H9 (cell line): ENCODE results near the gene ISCU. TPM values are rescaled to one million over a fixed set of nuclear protein-coding genes. Genes with fewer than 3 reads are reported as not detected.

Experiments used
- DNase-seq: peaks from one replicate; pipeline ENCODE4 v3.0.0-alpha.2; 2017
- H2AFZ ChIP-seq: one replicate; pipeline ENCODE4 v1.6.1; 2013; ENCODE audit warnings: mild to moderate bottlenecking, low read length, control low read depth, moderate library complexity
- H2AK5ac ChIP-seq: 2 replicates; pipeline ENCODE4 v1.6.1; 2013; ENCODE audit warnings: low read length, control low read depth, mixed read lengths; ENCODE audit not compliant: insufficient read length
- H2BK120ac ChIP-seq: one replicate; pipeline ENCODE4 v1.6.1; 2013; ENCODE audit warnings: low read depth, mild to moderate bottlenecking, low read length, control low read depth, inconsistent platforms; ENCODE audit not compliant: poor library complexity, severe bottlenecking
- H2BK12ac ChIP-seq: 2 replicates; pipeline ENCODE4 v1.6.1; 2013; ENCODE audit warnings: low read length, control low read depth, mixed read lengths, low read depth; ENCODE audit not compliant: insufficient read length
- H2BK15ac ChIP-seq: 2 replicates; pipeline ENCODE4 v1.6.1; 2013; ENCODE audit warnings: low read depth, low read length, control low read depth
- H2BK20ac ChIP-seq: one replicate; pipeline ENCODE4 v1.6.1; 2013; ENCODE audit warnings: low read depth, mild to moderate bottlenecking, low read length, control low read depth, inconsistent platforms; ENCODE audit not compliant: poor library complexity, severe bottlenecking
- H2BK5ac ChIP-seq: 2 replicates; pipeline ENCODE4 v1.6.1; 2013; ENCODE audit warnings: low read length, control low read depth, mixed read lengths; ENCODE audit not compliant: insufficient read length
- H3K14ac ChIP-seq: 2 replicates; pipeline ENCODE4 v1.6.1; 2013; ENCODE audit warnings: low read length, control low read depth; ENCODE audit not compliant: insufficient read depth
- H3K18ac ChIP-seq: 2 replicates; pipeline ENCODE4 v1.6.1; 2013; ENCODE audit warnings: low read depth, mild to moderate bottlenecking, mixed read lengths, low read length, control low read depth; ENCODE audit not compliant: insufficient read length
- H3K23ac ChIP-seq: 2 replicates; pipeline ENCODE4 v1.6.1; 2013; ENCODE audit warnings: low read length, control low read depth, mixed read lengths, low read depth; ENCODE audit not compliant: insufficient read length
- H3K23me2 ChIP-seq: 2 replicates; pipeline ENCODE4 v1.6.1; 2013; ENCODE audit warnings: low read depth, mild to moderate bottlenecking, mixed read lengths, low read length, control low read depth; ENCODE audit not compliant: insufficient read length, poor library complexity, severe bottlenecking
- H3K27ac ChIP-seq: 2 replicates; pipeline ENCODE4 v1.5.1; 2013; ENCODE audit warnings: low read length, control low read depth, mixed read lengths, low read depth; ENCODE audit not compliant: insufficient read length
- H3K27me3 ChIP-seq: 2 replicates; pipeline ENCODE4 v1.6.1; 2013; ENCODE audit warnings: low read length, control low read depth, inconsistent platforms; ENCODE audit not compliant: insufficient read depth
- H3K4ac ChIP-seq: 2 replicates; pipeline ENCODE4 v1.6.1; 2013; ENCODE audit warnings: low read depth, mild to moderate bottlenecking, control low read depth, inconsistent platforms, low read length, moderate library complexity
- H3K4me1 ChIP-seq: 2 replicates; pipeline ENCODE4 v1.6.1; 2013; ENCODE audit warnings: low read length, control low read depth, inconsistent platforms; ENCODE audit not compliant: insufficient read depth
- H3K4me2 ChIP-seq: 2 replicates; pipeline ENCODE4 v1.6.1; 2013; ENCODE audit warnings: low read length, control low read depth, mixed read lengths; ENCODE audit not compliant: insufficient read length, insufficient read depth
- H3K56ac ChIP-seq: 2 replicates; pipeline ENCODE4 v1.6.1; 2013; ENCODE audit warnings: low read depth, mild to moderate bottlenecking, mixed read lengths, low read length, control low read depth; ENCODE audit not compliant: insufficient read length
- H3K79me1 ChIP-seq: 2 replicates; pipeline ENCODE4 v1.6.1; 2013; ENCODE audit warnings: low read depth, mild to moderate bottlenecking, moderate library complexity, low read length, control low read depth, inconsistent platforms; ENCODE audit not compliant: insufficient read depth, poor library complexity, severe bottlenecking
- H3K79me2 ChIP-seq: 2 replicates; pipeline ENCODE4 v1.6.1; 2013; ENCODE audit warnings: low read length, control low read depth, inconsistent platforms; ENCODE audit not compliant: insufficient read depth
- H3K9ac ChIP-seq: 2 replicates; pipeline ENCODE4 v1.6.1; 2013; ENCODE audit warnings: low read length, control low read depth, mixed read lengths; ENCODE audit not compliant: insufficient read length; ENCODE audit errors: extremely low read depth
- H3K9me3 ChIP-seq: one replicate; pipeline ENCODE4 v1.6.1; 2013; ENCODE audit warnings: low read depth, low read length, inconsistent platforms; ENCODE audit not compliant: control insufficient read depth
- H3T11ph ChIP-seq: one replicate; pipeline ENCODE4 v1.6.1; 2013; ENCODE audit warnings: mild to moderate bottlenecking, low read length, control low read depth, inconsistent platforms
- H4K20me1 ChIP-seq: one replicate; pipeline ENCODE4 v1.6.1; 2013; ENCODE audit not compliant: control insufficient read depth, insufficient read length, insufficient read depth
- H4K5ac ChIP-seq: 2 replicates; pipeline ENCODE4 v1.6.1; 2013; ENCODE audit warnings: low read depth, mild to moderate bottlenecking, mixed read lengths, low read length, control low read depth; ENCODE audit not compliant: insufficient read length
- H4K8ac ChIP-seq: replicated peaks from 2 replicates; pipeline ENCODE4 v1.6.1; 2013; ENCODE audit warnings: low read length, control low read depth, mixed read lengths, low read depth; ENCODE audit not compliant: insufficient read length
- H4K91ac ChIP-seq: 2 replicates; pipeline ENCODE4 v1.6.1; 2013; ENCODE audit warnings: low read depth, mild to moderate bottlenecking, moderate library complexity, mixed read lengths, low read length, control low read depth; ENCODE audit not compliant: insufficient read length
- H3K27ac Mint-ChIP-seq, 3 experiments: 2 replicates in 2 of 3; 3 replicates in 1 of 3; pipeline ENCODE4 v1.8.0; 2020 to 2021; ENCODE audit warnings: mixed read lengths in 3 of 3, mild to moderate bottlenecking in 1 of 3, moderate library complexity in 1 of 3
- H3K27me3 Mint-ChIP-seq: 2 replicates; pipeline ENCODE4 v1.8.0; 2021; ENCODE audit warnings: low read depth, mild to moderate bottlenecking, moderate library complexity, mixed read lengths
- H3K36me3 Mint-ChIP-seq, 3 experiments: 2 replicates in 2 of 3; 3 replicates in 1 of 3; pipeline ENCODE4 v1.8.0; 2020 to 2021; ENCODE audit warnings: low read depth in 3 of 3, mixed read lengths in 3 of 3; ENCODE audit not compliant: insufficient read depth in 1 of 3
- H3K4me1 Mint-ChIP-seq, 2 experiments: 2 replicates each; pipeline ENCODE4 v1.8.0; 2020; ENCODE audit warnings: mixed read lengths in 2 of 2
- H3K4me3 Mint-ChIP-seq, 2 experiments: 2 replicates in 1 of 2; 3 replicates in 1 of 2; pipeline ENCODE4 v1.8.0; 2020 to 2021; ENCODE audit warnings: mild to moderate bottlenecking in 2 of 2, mixed read lengths in 2 of 2, moderate library complexity in 1 of 2
- H3K9me3 Mint-ChIP-seq, 2 experiments: 2 replicates in 1 of 2; 3 replicates in 1 of 2; pipeline ENCODE4 v1.8.0; 2020; ENCODE audit warnings: mild to moderate bottlenecking in 2 of 2, mixed read lengths in 2 of 2, moderate library complexity in 1 of 2
- WGBS: extraction: QIAGEN DNeasy Blood & Tissue Kit; methylation state at CpG from one replicate; pipeline ENCODE4 v1.1.7; 2013; ENCODE audit warnings: missing lambda C conversion rate, low lambda C conversion rate, mixed read lengths; ENCODE audit not compliant: insufficient read length; ENCODE audit errors: extremely low coverage; 5-methylcytosine and 5-hydroxymethylcytosine counted together
- total RNA-seq: library from RNA; stranded (reverse); gene quantifications from 2 replicates; pipeline ENCODE4 v1.2.1, GENCODE V29; 2021
- TF ChIP-seq, protein P1 (sequence below): fragments of 200-600 bp; sonication (generic); conservative IDR thresholded peaks from 3 replicates; pipeline ENCODE4 v1.8.0; 2021; ENCODE audit warnings: antibody characterized with exemption, mild to moderate bottlenecking

ISCU gene
- total RNA-seq, 1 experiment from 2014 or later = 64.9 TPM

DNA sequence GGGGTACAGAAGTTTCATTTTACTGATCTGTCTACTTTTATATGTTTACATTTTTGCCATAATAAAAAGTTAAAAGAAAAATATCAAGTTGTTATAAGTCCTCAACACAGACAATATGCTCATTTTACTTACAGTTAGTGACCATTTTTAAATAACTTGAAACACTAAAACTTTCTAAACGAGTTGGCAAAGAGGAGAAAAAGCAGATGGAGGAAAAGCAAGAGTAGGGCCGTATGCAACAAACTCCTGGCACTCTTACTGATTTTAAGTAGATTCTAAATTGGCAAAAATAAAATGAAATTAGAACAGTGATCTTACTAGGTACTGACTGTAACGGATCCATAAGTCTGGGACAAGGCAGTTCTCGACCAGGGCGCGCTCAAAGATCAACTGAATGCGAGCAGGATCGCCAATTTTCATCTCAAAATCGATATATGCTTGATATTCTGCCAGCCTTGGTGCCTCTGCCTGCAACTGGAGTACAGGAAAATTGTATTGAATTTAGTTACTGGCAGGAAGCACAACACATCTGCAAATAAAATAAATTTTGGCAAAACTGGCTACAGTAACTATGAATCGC, 23.7 kb upstream of the ISCU start:
- no peaks in the 10 kb centered on the region for H3K4me1 ChIP-seq
- Mint-ChIP-seq H3K36me3 (peaks cover 24 to 74% (median 69%) of the 10 kb centered on the region in 3 experiments), H3K4me1 (no peaks in the 10 kb centered on the region), H3K27ac (no peak overlapping the region), H3K4me3 (no peak overlapping the region), H3K9me3 (no peaks in the 10 kb centered on the region), H3K27me3 (no peaks in the 10 kb centered on the region)
- peaks cover 11% of the 10 kb centered on the region; the same call in 1 of the 2 replicates for H3K79me2 ChIP-seq
- H3K27ac ChIP-seq = no peak overlapping the region
- H2AK5ac ChIP-seq = no peak overlapping the region
- no peak overlapping the region for H3T11ph ChIP-seq
- H2BK12ac ChIP-seq = no peak overlapping the region
- H2BK5ac ChIP-seq = no peak overlapping the region
- TF ChIP-seq, protein P1, sequence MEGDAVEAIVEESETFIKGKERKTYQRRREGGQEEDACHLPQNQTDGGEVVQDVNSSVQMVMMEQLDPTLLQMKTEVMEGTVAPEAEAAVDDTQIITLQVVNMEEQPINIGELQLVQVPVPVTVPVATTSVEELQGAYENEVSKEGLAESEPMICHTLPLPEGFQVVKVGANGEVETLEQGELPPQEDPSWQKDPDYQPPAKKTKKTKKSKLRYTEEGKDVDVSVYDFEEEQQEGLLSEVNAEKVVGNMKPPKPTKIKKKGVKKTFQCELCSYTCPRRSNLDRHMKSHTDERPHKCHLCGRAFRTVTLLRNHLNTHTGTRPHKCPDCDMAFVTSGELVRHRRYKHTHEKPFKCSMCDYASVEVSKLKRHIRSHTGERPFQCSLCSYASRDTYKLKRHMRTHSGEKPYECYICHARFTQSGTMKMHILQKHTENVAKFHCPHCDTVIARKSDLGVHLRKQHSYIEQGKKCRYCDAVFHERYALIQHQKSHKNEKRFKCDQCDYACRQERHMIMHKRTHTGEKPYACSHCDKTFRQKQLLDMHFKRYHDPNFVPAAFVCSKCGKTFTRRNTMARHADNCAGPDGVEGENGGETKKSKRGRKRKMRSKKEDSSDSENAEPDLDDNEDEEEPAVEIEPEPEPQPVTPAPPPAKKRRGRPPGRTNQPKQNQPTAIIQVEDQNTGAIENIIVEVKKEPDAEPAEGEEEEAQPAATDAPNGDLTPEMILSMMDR = no peak
- H4K5ac ChIP-seq = no peak overlapping the region
- no peak overlapping the region for H2BK20ac ChIP-seq
- no peak overlapping the region for H4K91ac ChIP-seq
- no peak overlapping the region for H3K23ac ChIP-seq
- no peak overlapping the region for H2BK15ac ChIP-seq
- H3K14ac ChIP-seq = no peak overlapping the region
- no peak overlapping the region for H3K18ac ChIP-seq
- no peak overlapping the region for H4K8ac ChIP-seq
- H4K20me1 ChIP-seq = no peaks in the 10 kb centered on the region
- WGBS = no CpG with 5 or more reads among the region's 10 CpGs
- H2BK120ac ChIP-seq = no peak overlapping the region
- no peak for DNase-seq
- peaks cover 18% of the 10 kb centered on the region for H3K79me1 ChIP-seq
- no peaks in the 10 kb centered on the region for H3K9me3 ChIP-seq
- H3K23me2 ChIP-seq = no peaks in the 10 kb centered on the region
- H2AFZ ChIP-seq = no peak overlapping the region
- H3K27me3 ChIP-seq = no peaks in the 10 kb centered on the region
- no peak overlapping the region for H3K56ac ChIP-seq
- H3K9ac ChIP-seq = no peak overlapping the region
- H3K4me2 ChIP-seq = no peak overlapping the region
- no peak overlapping the region for H3K4ac ChIP-seq
